GM18502 (cell line): ENCODE measurements around the gene METTL8.

ENCODE experiments used
- ATAC-seq: cut with Tn5 transposase; IDR thresholded peaks from one replicate; pipeline ENCODE4 v1.9.1; 2021; ENCODE audit warnings: mild to moderate bottlenecking; ENCODE audit not compliant: unreplicated experiment, poor library complexity

Gene METTL8, protein sequence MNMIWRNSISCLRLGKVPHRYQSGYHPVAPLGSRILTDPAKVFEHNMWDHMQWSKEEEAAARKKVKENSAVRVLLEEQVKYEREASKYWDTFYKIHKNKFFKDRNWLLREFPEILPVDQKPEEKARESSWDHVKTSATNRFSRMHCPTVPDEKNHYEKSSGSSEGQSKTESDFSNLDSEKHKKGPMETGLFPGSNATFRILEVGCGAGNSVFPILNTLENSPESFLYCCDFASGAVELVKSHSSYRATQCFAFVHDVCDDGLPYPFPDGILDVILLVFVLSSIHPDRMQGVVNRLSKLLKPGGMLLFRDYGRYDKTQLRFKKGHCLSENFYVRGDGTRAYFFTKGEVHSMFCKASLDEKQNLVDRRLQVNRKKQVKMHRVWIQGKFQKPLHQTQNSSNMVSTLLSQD

DNA sequence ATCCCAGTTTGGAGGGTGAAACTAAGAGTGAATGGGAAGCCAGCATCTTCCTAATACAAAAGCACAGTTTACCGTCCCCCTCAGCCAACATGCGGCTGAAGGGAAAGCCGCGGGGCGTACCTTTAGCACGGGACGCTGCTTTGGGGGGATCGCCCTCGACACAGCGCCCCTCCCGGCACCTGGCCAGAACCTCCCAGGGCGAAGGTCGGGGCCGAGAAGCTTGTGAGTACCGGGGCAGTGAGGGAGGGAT, at the start of gene METTL8:
TSS of gene METTL8 (minus strand) at position 228 of the 250 bp plus-strand sequence. CDS start 41,805 bp downstream, outside the sequence.
- no peak for ATAC-seq

DNA sequence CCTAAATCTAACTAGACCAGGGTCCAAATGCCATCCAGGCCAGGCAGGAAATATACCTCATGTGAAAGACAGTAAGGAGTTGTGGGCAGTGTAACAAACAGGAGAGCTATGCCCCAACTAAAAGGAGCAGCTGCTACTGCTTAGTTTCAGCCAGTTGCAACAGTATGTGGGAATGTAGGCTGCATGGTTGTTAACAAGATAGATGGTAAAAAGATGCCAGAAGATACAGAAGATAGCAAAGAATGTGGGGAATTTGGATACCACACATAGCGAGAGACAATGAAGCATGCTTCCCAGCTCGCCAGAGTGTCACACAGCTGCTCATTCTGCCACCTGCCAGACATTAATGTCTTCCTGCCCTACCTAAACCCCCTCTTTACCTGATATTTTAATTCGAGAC, 49.1 kb upstream of the METTL8 start:
- ATAC-seq: no peak

DNA sequence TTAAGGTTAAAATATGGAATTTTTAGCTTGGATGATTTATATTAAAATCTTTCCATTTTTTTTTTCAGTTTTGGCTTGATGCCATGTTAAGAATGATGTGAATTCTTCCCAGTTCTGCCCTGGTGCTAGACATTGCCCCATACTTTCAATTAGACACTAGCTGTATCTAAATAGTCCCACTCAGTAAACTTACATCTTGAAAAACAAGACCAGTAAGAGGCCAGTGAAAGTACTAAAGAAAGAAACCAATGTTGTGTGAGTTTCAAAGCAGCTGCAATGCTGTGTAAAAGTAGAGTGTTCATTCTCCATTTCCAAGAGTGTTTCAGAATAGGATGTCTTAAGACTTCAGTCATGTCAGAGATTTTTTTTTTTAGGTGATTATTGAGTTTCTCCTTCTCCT, 48.5 kb upstream of the METTL8 start:
- peak; percentile 43 for ATAC-seq

DNA sequence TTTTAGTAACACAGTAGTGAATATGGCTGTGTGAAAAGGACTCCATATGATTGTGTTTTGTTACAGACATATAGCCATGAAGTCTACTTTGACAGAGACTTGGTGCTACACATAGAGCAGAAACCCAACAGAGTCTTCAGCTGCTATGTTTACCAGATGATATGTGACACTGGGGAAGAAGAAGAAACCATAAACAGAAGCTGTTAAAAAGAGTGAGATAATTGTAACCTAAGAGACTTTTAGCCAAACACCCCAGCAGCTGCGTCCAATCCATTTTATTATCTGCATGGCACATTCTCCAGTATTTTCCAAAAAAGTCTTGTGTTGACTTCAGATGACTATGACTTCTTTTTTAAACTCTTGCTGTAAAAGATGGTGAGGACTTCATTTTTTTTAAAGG, 47.1 kb upstream of the METTL8 start:
- ATAC-seq: no peak

DNA sequence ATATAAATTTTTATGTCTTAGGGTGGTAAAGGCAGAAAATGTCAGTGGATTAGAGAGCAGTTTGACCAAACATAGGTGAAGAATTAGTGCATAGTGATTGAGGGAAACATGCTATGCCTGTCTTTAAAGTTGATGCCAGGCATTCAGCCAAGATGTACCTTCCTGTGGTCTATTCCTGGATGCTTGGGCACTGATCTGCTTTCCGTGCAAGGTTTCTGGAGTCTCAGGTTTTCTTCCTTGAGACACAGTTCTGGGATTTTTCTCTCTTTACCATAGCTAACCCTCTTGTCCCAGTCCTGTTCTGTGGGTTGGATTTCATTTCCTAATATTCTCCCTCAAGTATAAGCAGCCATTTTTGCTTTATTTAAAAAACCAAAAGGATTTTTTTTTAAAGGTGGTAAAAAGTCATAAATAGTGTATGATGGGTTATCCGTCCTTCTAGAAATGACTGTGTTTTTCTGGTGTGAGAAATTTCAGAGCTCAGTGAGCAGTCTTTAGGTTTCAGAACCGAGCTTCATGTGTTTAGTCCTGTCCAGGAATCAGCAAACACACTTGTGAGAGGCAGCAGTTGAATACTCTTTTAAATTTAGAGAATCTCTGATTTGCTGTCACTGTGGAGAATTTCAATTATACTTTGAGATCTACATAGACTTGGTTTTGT, 45.5 kb upstream of the METTL8 start:
- peak; percentile 79 for ATAC-seq

DNA sequence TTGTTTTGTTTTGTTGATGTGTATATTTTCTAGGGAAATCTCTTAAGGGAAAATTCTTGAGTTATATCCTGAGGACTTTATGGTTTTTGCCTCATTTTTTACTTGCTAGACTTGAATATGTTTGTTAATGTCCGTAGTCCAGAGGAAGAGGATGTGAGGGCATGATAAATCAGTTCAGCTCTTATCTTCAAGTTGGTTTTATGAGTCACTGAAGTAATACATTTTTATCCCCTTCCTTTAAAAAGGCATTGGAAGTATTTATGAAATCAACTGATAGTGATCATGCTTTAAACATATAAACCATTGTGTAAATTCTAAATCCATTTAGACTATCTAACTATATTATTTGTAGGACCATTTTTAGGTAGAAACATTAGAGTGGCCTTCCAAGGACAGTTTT, 44.6 kb upstream of the METTL8 start:
- no peak for ATAC-seq

DNA sequence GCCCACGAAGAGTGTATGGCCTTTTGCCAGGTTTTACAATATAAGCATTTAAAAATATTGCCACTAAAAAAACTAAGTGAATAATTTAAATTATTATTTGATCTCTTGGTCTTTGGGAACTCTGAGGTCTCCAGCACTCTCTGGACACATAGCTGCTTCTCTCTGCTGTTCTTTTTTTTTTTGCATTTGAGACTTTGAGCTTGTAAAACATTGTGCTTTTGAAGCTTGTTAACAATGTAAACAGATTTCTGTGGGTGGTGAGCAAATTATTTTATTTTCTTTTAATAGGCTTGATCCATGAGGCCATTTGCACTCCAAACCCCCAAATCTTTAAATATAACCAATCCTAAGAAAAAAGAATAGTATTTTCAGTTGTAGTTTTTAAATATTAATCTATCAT, 42.2 kb upstream of the METTL8 start:
- ATAC-seq: no peak

DNA sequence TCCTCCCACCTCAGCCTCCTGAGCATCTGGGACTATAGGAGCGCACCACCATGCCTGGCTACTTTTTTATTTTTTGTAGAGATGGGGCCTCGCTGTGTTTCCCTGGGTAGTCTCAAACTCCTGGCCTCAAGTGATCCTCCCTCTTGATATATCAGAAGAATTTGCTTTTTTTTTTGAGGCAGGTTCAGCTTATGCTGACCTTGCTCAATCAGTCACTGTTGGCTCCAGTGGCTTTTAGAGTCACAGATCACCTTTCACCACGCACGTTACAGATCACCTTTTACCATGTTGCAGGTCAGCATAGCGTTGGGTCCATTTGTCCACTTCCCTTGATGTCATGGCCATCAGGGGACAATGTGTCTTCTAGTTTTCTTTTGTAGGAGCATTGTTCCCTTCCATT, 36.3 kb upstream of the METTL8 start:
- no peak for ATAC-seq

DNA sequence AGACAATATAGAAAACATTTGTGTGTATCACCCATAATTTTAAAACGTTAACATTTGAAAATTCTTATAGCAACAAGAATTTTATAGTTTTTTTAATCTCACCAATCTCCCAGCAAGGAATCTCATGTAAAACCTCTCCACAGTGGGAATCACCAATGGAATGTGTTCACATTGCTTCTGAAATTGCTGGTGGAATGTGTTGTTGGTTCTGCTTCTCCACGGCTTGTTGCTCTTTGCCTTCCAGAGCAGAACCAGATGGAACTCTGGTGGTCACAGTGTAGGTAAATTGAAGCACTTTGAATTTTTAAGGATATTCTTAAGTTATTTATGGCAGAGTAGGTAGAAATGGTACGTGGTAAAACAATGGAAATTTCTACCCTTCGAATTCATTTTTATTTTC, 35.4 kb upstream of the METTL8 start:
- no peak for ATAC-seq

DNA sequence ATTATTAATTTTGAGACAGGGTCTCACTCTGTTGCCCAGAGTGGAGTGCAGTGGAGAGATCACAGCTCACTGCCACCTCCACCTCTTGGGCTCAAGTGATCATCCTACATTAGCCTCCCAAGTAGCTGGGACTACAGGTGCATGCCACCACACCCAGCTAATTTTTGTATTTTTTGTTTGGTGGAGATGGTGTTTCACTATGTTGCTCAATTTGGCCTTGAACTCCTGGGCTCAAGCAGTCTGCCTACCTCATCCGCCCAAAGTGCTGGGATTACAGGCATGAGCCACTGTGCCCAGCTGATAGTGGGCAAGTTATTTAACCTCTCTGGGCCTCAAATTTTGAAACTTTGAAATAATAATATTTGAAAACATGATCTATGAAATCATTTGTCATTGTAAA, 26.7 kb upstream of the METTL8 start:
- ATAC-seq: no peak

DNA sequence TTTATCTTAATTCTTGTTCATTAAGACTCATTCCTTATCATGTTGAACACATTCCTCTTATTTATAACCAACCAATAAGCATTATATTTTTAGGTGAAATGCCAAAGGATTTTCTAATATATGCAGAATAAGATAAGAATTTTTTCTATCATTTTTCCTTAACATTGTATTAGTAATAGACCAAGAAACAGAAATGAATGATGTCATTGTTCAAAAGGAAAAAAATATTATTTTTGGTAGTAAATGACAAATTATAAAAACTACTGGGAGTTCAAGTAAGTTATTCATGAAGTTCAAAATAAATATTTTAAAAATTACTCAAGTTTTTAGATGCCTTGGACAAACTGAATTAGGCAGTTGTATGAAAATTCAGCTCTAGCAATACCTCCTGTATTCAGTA, 25.7 kb upstream of the METTL8 start:
- no peak for ATAC-seq

DNA sequence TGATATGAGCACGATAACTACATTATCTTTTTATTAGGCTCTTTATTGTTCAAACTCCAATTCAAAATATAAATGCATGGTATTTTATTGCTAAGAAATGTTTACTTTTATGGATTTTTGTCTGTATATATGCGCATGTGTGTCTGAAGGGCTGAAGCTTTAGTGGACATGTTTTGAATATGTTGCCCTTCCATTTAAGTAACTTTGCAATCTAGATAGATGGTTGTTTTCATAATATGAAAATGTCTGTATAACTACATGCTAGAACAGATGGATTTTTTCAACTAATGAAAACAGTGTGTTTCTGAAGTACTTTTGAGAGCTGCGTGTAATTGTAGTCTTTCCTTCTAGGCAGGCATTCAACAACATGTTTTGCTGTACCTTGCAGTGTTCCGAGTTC, 19.0 kb upstream of the METTL8 start:
- no peak for ATAC-seq

DNA sequence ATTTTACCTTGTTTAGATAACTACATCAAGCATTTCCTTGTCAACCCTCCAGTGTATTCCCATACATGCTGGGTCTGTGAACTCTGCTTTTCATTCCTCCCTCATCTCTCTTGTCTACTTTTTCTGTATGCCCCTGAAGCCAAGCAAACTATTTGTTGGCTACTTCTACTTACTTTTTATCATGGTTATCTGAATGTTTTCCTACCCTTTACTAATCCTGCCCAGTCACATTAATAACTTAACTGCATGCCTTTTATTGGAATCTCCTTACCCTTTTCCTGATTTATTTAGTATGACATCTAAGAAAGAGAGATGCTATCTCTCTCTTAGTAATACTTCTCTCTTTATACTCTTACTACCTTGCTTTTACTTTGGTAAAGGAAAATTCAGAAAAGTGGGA, 17.3 kb upstream of the METTL8 start:
- ATAC-seq: no peak

DNA sequence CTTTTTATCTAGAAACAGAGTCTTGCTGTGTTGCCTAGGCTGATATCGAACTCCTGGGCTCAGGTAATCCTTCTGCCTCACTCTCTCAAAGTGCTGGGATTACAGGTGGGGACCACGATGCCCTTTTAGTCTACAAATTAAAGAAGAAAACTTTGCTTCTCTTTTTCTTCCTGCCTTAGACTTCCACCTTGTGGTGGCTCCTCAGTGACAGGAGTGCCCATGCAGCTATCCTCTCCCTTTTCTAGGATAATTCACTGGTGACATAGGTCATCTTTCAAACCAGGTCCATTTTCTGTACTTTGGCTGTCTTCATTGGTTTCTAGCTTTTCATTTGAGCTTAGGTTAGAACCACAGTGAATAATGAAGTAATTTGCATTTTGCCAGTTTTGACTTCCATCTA, 13.9 kb upstream of the METTL8 start:
- no peak for ATAC-seq

DNA sequence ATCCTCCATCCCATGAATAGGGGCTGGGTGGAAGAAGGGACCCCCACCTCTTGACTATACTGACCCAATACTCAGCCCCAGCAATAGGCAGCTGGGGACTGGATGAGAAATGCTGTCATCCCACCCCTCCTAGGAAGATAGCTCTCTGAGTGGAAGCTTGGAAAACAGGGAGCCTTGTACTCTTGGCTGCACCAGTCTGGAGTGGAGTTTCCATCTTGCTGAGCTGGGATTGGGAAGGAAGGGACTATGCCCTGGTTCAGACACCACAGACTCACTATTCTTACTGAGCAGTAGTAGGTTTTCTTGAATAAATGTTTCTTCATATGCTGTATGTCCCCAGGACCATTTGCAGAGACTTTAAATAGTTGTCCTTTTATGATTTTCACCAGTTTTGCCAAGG, 7.7 kb upstream of the METTL8 start:
- no peak for ATAC-seq

DNA sequence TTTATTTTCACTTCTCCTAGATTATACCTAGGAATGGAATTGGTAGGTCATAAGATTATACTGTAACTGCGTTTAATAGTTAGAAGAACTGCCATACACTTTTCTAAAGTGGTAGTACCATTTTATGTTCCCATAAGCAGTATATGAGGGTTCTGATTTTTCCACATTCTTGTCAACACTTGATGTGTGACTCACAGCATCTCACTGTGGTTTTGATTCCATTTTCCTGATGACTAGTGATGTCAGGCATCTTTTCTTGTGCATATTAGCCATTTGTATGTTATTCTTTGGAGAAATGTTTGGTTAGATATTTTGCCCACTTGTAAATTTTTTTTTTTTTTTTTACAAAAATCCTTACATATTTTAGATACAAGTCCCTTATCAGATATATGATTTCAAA, 2.5 kb upstream of the METTL8 start:
- ATAC-seq: no peak

DNA sequence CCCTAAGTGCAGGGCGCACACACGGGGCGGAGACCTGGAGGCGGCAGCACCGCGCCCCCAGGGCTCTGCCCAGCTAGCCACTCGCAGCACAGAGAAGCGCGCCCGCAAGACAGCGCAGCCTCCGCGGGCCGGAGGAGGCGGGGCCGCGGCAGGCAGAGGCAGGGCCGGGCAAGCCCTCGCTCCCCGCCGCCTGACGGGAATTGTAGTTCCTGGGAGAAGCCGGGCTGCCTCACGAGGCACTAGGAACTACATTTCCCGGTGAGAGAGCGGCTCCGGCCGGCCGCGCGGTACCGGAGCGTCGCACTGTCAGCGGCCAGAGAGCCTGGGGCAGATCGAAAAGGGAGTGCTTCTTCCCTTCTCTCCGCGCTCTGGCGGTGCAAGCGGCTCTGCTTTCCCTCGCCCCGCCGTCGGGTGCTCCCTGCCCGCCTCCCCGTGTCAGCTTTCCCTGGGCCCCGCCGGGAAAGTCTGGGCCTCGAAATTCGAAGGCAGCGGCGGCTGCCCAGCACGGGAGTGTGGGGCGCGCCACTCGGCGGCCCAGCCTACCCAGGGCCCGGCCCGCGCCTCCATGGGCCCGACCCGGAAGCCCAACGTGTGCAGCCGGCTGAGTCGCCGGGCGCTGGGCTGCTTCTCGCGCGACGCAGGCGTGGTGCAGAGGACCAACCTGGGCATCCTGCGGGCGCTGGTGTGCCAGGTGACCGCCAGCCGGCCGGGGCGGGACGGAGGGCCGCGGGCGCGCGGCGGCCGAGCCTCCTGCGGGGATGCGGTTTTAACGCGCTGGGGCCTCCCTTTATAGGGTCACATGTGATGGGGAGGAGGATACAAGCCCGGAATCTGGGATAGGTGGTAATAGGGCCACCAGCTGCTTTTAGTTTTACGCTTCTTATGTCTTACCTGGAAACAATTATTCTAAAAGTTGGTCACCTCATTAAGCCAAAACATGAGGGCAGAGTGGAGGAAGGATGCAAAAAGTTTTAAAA, 511 bp upstream of the METTL8 start, which contains the start of gene DCAF17:
TSS of gene DCAF17 (plus strand) at position 214 of the 977 bp plus-strand sequence. CDS start at position 566, 352 bp downstream.
- ATAC-seq: peak; percentile 93

DNA sequence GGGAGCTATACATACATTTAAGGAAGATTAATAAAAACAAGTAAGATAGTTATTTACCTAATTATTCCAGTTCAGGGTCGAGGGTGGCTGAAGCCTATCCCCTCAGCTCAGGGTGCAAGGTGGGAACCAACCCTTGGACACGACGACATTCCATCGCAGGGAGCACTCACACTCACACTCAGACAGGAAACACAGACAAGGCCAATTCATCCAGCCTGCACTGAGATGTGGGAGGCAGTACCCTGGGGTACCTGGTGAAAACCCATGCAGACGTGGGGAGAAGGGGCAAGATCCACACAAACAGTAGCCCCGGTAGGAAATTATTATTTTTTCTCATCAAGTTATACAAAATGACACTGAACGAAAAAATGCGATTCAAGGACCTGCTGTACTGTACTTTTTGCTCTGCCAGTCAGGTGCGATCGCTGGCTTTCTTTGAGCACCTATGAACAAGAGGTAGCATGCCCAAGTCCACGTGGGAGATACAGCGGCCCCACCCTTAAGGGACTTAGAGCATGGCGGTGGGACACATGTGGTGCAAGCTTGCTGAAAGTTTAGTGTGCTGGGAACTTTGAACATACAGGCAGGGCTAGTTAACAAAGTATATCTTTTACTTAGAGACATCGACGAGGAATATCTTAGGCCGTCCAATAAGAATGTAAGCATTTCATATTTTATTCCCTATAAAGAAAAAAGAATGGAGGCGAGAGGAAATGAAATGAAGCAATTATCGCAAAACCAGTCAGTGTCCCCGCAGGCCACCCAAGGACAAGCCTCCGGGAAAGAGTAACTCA, 624 bp downstream of the METTL8 start:
- no peak for ATAC-seq

DNA sequence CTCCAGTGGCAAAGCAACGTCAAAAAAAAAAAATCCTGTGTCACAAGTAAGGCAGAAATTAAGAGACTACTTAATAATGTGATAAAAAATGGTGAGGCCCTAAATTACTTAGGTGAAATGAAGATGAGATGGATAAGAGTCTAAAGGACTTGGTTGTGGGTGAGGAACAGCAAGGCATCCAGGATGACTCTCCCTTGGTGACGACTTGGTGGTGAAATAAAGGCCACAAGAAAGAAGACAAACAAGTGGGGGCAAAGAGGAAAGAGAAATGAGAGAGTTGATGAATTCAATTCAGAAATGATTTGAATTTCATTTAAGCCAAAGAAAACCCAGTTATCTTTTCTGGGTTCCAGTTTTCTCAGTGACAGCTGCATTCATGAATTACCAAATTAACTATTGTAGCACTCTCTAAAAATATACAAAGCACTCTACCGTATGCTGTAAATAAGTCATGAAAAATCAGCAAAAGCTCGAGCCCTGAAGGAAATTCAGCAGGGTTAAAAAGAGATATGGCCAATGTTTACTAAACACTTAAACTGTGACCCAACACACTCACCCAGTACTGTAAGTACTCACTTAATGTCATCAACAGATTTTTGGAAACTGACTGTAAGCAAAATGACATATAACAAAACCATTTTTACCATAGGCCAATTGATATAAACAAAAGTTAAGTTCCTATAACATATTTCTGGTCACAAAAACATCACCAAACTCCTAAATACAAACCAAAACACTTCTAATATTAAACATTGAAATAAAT, 1.4 kb downstream of the METTL8 start:
- ATAC-seq: no peak
